PFSK-1 (cell line): Measurements from ENCODE around the gene SORCS1.

Experiments used
- POLR2AphosphoS5 ChIP-seq: IDR thresholded peaks from 2 replicates; pipeline ENCODE4 v1.6.1; 2012; ENCODE audit warnings: low read depth, mild to moderate bottlenecking, control low read depth, low read length, moderate library complexity
- TAF1 ChIP-seq: IDR thresholded peaks from 2 replicates; pipeline ENCODE4 v1.6.1; 2012; ENCODE audit warnings: low read length, control low read depth, borderline replicate concordance; ENCODE audit not compliant: insufficient read depth
- TF ChIP-seq, protein P1 (sequence below), 2 experiments: IDR thresholded peaks; 2 replicates each; pipeline versions ENCODE4 v1.6.1 to v1.8.0; 2011 to 2012; ENCODE audit warnings: low read depth in 2 of 2, low read length in 2 of 2, control low read depth in 1 of 2, inconsistent platforms in 1 of 2, mild to moderate bottlenecking in 1 of 2, moderate library complexity in 1 of 2; ENCODE audit not compliant: insufficient read depth in 1 of 2

- TF ChIP-seq, protein P1, sequence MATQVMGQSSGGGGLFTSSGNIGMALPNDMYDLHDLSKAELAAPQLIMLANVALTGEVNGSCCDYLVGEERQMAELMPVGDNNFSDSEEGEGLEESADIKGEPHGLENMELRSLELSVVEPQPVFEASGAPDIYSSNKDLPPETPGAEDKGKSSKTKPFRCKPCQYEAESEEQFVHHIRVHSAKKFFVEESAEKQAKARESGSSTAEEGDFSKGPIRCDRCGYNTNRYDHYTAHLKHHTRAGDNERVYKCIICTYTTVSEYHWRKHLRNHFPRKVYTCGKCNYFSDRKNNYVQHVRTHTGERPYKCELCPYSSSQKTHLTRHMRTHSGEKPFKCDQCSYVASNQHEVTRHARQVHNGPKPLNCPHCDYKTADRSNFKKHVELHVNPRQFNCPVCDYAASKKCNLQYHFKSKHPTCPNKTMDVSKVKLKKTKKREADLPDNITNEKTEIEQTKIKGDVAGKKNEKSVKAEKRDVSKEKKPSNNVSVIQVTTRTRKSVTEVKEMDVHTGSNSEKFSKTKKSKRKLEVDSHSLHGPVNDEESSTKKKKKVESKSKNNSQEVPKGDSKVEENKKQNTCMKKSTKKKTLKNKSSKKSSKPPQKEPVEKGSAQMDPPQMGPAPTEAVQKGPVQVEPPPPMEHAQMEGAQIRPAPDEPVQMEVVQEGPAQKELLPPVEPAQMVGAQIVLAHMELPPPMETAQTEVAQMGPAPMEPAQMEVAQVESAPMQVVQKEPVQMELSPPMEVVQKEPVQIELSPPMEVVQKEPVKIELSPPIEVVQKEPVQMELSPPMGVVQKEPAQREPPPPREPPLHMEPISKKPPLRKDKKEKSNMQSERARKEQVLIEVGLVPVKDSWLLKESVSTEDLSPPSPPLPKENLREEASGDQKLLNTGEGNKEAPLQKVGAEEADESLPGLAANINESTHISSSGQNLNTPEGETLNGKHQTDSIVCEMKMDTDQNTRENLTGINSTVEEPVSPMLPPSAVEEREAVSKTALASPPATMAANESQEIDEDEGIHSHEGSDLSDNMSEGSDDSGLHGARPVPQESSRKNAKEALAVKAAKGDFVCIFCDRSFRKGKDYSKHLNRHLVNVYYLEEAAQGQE (IDR thresholded peaks at IDR 0.05; ENCODE audit: insufficient read depth in 1 of 2, low read depth in 2 of 2, low read length in 2 of 2) = no peak
- TF ChIP-seq TAF1 (no peak), POLR2AphosphoS5 (no peak)
Observed at GRCh38 chr10:106960812-106961211, 203.7 kb downstream of the SORCS1 start.
